ENCODE results near the gene ELK4.

GRCh38 chr1:205637854-205638468, 6.2 kb upstream of the ELK4 start:
- TF ChIP-seq CTCF (IDR thresholded peaks at IDR 0.05; ENCODE audit: low read length): no peak
- no peak for TF ChIP-seq EZH2 (optimal IDR thresholded peaks at IDR 0.05; ENCODE audit: low read depth, low read length)

Data from MM.1S (cell line).